ENCODE data around the gene VHLL. TPM values are rescaled to one million over a fixed set of nuclear protein-coding genes. Genes with fewer than 3 reads are reported as not detected.

VHLL gene
- total and polyA plus RNA-seq, 2 of the 13 experiments (the other 11 are each of a cell fraction or from before 2014, with no cell fraction given): 0.24 TPM; not detected in 1

GRCh38 chr1:156291226-156292061 is 7.7 kb downstream of the VHLL start (continued):
- TF ChIP-seq ZHX2 (IDR thresholded peaks at IDR 0.05; ENCODE audit: low read depth) (no peak), ZHX2 (CRISPR knock-in tag; IDR thresholded peaks at IDR 0.05; ENCODE audit: borderline replicate concordance) (no peak), MTF2 (CRISPR knock-in tag; IDR thresholded peaks at IDR 0.05; ENCODE audit: borderline replicate concordance) (no peak), ZNF589 (CRISPR knock-in tag; conservative IDR thresholded peaks at IDR 0.05) (0 out of 2 replicates have a peak, but pooled peaks have one; percentile 60), KLF16 (CRISPR knock-in tag; IDR thresholded peaks at IDR 0.05) (peak in 1 of 2 experiments; percentile 30; a peak in 1 of 4 replicates), ZNF350 (CRISPR knock-in tag; IDR thresholded peaks at IDR 0.05; ENCODE audit: borderline replicate concordance, low read depth) (peak; percentile 93), SOX5 (CRISPR knock-in tag; IDR thresholded peaks at IDR 0.05; ENCODE audit: borderline replicate concordance) (peak; percentile 54; the same call in 1 of the 2 replicates), XRCC5 (optimal IDR thresholded peaks at IDR 0.05; ENCODE audit: low read length) (peak; percentile 75), SP2 (CRISPR knock-in tag; IDR thresholded peaks at IDR 0.05) (no peak), ZFX (CRISPR knock-in tag; IDR thresholded peaks at IDR 0.05; ENCODE audit: low read depth) (peak; percentile 98), ZBED4 (CRISPR knock-in tag; IDR thresholded peaks at IDR 0.05; ENCODE audit: borderline replicate concordance) (peak; percentile 55; the same call in 1 of the 2 replicates), RXRA (CRISPR knock-in tag; IDR thresholded peaks at IDR 0.05) (peak; percentile 89)
- TF ChIP-seq, protein P1, sequence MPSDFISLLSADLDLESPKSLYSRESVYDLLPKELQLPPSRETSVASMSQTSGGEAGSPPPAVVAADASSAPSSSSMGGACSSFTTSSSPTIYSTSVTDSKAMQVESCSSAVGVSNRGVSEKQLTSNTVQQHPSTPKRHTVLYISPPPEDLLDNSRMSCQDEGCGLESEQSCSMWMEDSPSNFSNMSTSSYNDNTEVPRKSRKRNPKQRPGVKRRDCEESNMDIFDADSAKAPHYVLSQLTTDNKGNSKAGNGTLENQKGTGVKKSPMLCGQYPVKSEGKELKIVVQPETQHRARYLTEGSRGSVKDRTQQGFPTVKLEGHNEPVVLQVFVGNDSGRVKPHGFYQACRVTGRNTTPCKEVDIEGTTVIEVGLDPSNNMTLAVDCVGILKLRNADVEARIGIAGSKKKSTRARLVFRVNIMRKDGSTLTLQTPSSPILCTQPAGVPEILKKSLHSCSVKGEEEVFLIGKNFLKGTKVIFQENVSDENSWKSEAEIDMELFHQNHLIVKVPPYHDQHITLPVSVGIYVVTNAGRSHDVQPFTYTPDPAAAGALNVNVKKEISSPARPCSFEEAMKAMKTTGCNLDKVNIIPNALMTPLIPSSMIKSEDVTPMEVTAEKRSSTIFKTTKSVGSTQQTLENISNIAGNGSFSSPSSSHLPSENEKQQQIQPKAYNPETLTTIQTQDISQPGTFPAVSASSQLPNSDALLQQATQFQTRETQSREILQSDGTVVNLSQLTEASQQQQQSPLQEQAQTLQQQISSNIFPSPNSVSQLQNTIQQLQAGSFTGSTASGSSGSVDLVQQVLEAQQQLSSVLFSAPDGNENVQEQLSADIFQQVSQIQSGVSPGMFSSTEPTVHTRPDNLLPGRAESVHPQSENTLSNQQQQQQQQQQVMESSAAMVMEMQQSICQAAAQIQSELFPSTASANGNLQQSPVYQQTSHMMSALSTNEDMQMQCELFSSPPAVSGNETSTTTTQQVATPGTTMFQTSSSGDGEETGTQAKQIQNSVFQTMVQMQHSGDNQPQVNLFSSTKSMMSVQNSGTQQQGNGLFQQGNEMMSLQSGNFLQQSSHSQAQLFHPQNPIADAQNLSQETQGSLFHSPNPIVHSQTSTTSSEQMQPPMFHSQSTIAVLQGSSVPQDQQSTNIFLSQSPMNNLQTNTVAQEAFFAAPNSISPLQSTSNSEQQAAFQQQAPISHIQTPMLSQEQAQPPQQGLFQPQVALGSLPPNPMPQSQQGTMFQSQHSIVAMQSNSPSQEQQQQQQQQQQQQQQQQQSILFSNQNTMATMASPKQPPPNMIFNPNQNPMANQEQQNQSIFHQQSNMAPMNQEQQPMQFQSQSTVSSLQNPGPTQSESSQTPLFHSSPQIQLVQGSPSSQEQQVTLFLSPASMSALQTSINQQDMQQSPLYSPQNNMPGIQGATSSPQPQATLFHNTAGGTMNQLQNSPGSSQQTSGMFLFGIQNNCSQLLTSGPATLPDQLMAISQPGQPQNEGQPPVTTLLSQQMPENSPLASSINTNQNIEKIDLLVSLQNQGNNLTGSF (CRISPR knock-in tag; IDR thresholded peaks at IDR 0.05): no peak
